Hematopoietic multipotent progenitor cell (in vitro differentiated cells): ENCODE data around the gene MRPS30. TPM values are rescaled to one million over a fixed set of nuclear protein-coding genes. Genes with fewer than 3 reads are reported as not detected.
"Not testable (repeated sequence)": the region's sequence is repeated elsewhere in the genome, so short reads cannot be mapped to it uniquely, and the experiment has no call there.

Experiments used
- DNase-seq, 3 donors: peaks; one replicate each; pipeline ENCODE4 v3.0.0-alpha.2; 2011 to 2015; ENCODE audit warnings: low read depth in 2 of 3, low spot score in 2 of 3
- total RNA-seq: library from RNA; depleted of rRNA; stranded (reverse); fragments of >200 nt; gene quantifications from one replicate; pipeline ENCODE4 v1.2.3, GENCODE V29; 2012

Gene MRPS30
- total RNA-seq, 1 donor: 99.6 TPM

- no peak for DNase-seq
Measured at GRCh38 chr5:44809956-44810420, 1.2 kb downstream of the MRPS30 start.

GRCh38 chr5:44814761-44815160 lies 6.0 kb downstream of the MRPS30 start:
- no peak for DNase-seq

- no peak for DNase-seq
Measured at GRCh38 chr5:44821164-44821563, 12.4 kb downstream of the MRPS30 start.

- not testable (repeated sequence) for DNase-seq
Measured at GRCh38 chr5:44824662-44825061, 15.9 kb downstream of the MRPS30 start.

GRCh38 chr5:44827681-44828080 lies 18.9 kb downstream of the MRPS30 start:
- DNase-seq: no peak

GRCh38 chr5:44828719-44829118 lies 20.0 kb downstream of the MRPS30 start:
- no peak for DNase-seq

GRCh38 chr5:44830951-44831350 lies 22.2 kb downstream of the MRPS30 start:
- no peak for DNase-seq

GRCh38 chr5:44833249-44833648 lies 24.5 kb downstream of the MRPS30 start:
- no peak for DNase-seq

GRCh38 chr5:44835693-44836092 lies 26.9 kb downstream of the MRPS30 start:
- DNase-seq: no peak

GRCh38 chr5:44839018-44839681 lies 30.4 kb downstream of the MRPS30 start:
- no peak for DNase-seq

GRCh38 chr5:44842496-44843282 lies 33.9 kb downstream of the MRPS30 start:
- DNase-seq: no peak

GRCh38 chr5:44844744-44845143 lies 36.0 kb downstream of the MRPS30 start:
- no peak for DNase-seq

- DNase-seq: no peak
Measured at GRCh38 chr5:44845777-44846176, 37.0 kb downstream of the MRPS30 start.

- DNase-seq: no peak
Measured at GRCh38 chr5:44847206-44847852, 38.6 kb downstream of the MRPS30 start.

- DNase-seq: no peak
Measured at GRCh38 chr5:44860267-44860666, 51.5 kb downstream of the MRPS30 start.

GRCh38 chr5:44862808-44863207 lies 54.1 kb downstream of the MRPS30 start:
- no peak for DNase-seq
